ENCODE data around the gene PPP1R1B.

GRCh38 chr17:39598630-39599003, 28.1 kb upstream of the PPP1R1B start:
- TF ChIP-seq CTCF (conservative IDR thresholded peaks at IDR 0.05; ENCODE audit: low read depth, low read length) (no peak), EZH2 (IDR thresholded peaks at IDR 0.05; ENCODE audit: borderline replicate concordance, low read depth, low read length, poor library complexity, severe bottlenecking) (peak; percentile 91)
